Endothelial cell of umbilical vein (primary cell): ENCODE data around the gene SCRN1. TPM values are rescaled to one million over a fixed set of nuclear protein-coding genes. Genes with fewer than 3 reads are reported as not detected.

ENCODE experiments used
- BruUV-seq: library from RNA; stranded (reverse); fragments of 400-500 nt; replicated peaks from 2 replicates; lab custom pipeline; 2021; lab: Mats Ljungman, UMichigan
- CTCF ChIA-PET: fragments of 300-600, 350-600 bp; sonication (Branson Sonifier 250); formaldehyde crosslinking; loops from one replicate; lab custom pipeline; 2021; ENCODE audit warnings: antibody characterized with exemption, inconsistent platforms; lab: Charles Lee
- POLR2A ChIA-PET: fragments of 300-600, 350-600 bp; sonication (Branson Sonifier 250); formaldehyde crosslinking; loops from one replicate; lab custom pipeline; 2021; ENCODE audit warnings: antibody characterized with exemption, inconsistent platforms; lab: Charles Lee
- DNase-seq: peaks from one replicate; pipeline ENCODE4 v3.0.0-alpha.2; 2011; ENCODE audit warnings: low read depth, low spot score
- FAIRE-seq: peaks from 2 replicates; lab custom pipeline; 2011; peaks lifted over from hg19 to GRCh38; lab: Jason Lieb, UNC
- H2AFZ ChIP-seq: 2 replicates; pipeline ENCODE4 v1.6.0; 2012; ENCODE audit warnings: low read depth, low read length, control low read depth, inconsistent platforms
- H3K27ac ChIP-seq: 2 replicates; pipeline ENCODE4 v1.5.1; 2011; ENCODE audit warnings: low read depth, mild to moderate bottlenecking, control low read depth, low read length, moderate library complexity; ENCODE audit not compliant: insufficient read depth
- H3K27me3 ChIP-seq, 2 experiments: 2 replicates each; pipeline versions ENCODE4 v1.6.0 to v1.6.1; 2011; ENCODE audit warnings: low read length in 2 of 2, mixed read lengths in 1 of 2; ENCODE audit not compliant: control insufficient read depth in 2 of 2, insufficient read depth in 2 of 2
- H3K36me3 ChIP-seq, 2 experiments: 2 replicates in 1 of 2; 3 replicates in 1 of 2; pipeline ENCODE4 v1.5.1; 2011; ENCODE audit warnings: low read length in 2 of 2, mild to moderate bottlenecking in 1 of 2, moderate library complexity in 1 of 2; ENCODE audit not compliant: control insufficient read depth in 2 of 2, insufficient read depth in 2 of 2; ENCODE audit errors: extremely low read depth in 1 of 2
- H3K4me1 ChIP-seq: 3 replicates; pipeline ENCODE4 v1.5.1; 2011; ENCODE audit warnings: mild to moderate bottlenecking, low read length; ENCODE audit not compliant: control insufficient read depth, insufficient read depth; ENCODE audit errors: extremely low read depth
- H3K4me2 ChIP-seq: 2 replicates; pipeline ENCODE4 v1.6.1; 2011; ENCODE audit warnings: low read length, control low read depth, mixed read lengths; ENCODE audit not compliant: insufficient read depth
- H3K4me3 ChIP-seq, 3 experiments: fragments of 200-600 bp in 1 of 3; sonication (generic), shearing (Covaris generic) in 1 of 3; replicated peaks in 1 of 3; 2 replicates each; pipeline ENCODE4 v1.5.1; 2011 to 2016; ENCODE audit warnings: control low read depth in 3 of 3, low read length in 3 of 3, mild to moderate bottlenecking in 2 of 3, inconsistent platforms in 1 of 3, low read depth in 1 of 3, moderate library complexity in 1 of 3; ENCODE audit not compliant: insufficient read depth in 1 of 3
- H3K79me2 ChIP-seq: 2 replicates; pipeline ENCODE4 v1.6.0; 2012; ENCODE audit warnings: low read length, inconsistent platforms; ENCODE audit not compliant: control insufficient read depth, insufficient read depth
- H3K9ac ChIP-seq: replicated peaks from 2 replicates; pipeline ENCODE3; 2011; ENCODE audit warnings: low read length, control low read depth; ENCODE audit not compliant: insufficient read depth; ENCODE audit errors: extremely low read depth
- H3K9me1 ChIP-seq: replicated peaks from 3 replicates; pipeline ENCODE4 v1.6.0; 2011; ENCODE audit warnings: mild to moderate bottlenecking, low read length; ENCODE audit not compliant: control insufficient read depth, insufficient read depth; ENCODE audit errors: extremely low read depth
- H3K9me3 ChIP-seq: replicated peaks from 2 replicates; pipeline ENCODE4 v1.5.1; 2012; ENCODE audit warnings: low read length, inconsistent platforms; ENCODE audit not compliant: control insufficient read depth, insufficient read depth
- H4K20me1 ChIP-seq: replicated peaks from 2 replicates; pipeline ENCODE3; 2011; ENCODE audit warnings: mild to moderate bottlenecking, low read length; ENCODE audit not compliant: control insufficient read depth, insufficient read depth; ENCODE audit errors: extremely low read depth
- EZH2 ChIP-seq: IDR thresholded peaks from 2 replicates; pipeline ENCODE4 v1.6.1; 2012; ENCODE audit warnings: borderline replicate concordance, low read depth, mild to moderate bottlenecking, moderate library complexity, low read length, inconsistent platforms; ENCODE audit not compliant: severe bottlenecking
- FOS ChIP-seq: IDR thresholded peaks from 2 replicates; pipeline ENCODE4 v1.6.1; 2011; ENCODE audit warnings: mild to moderate bottlenecking, low read length, moderate library complexity, borderline replicate concordance; ENCODE audit not compliant: insufficient read depth
- GATA2 ChIP-seq: IDR thresholded peaks from 2 replicates; pipeline ENCODE4 v1.7.0; 2011; ENCODE audit warnings: low read depth, mild to moderate bottlenecking, moderate library complexity, mixed read lengths, low read length; ENCODE audit not compliant: insufficient read length, insufficient read depth
- JUN ChIP-seq: IDR thresholded peaks from 2 replicates; pipeline ENCODE4 v1.6.1; 2011; ENCODE audit warnings: borderline replicate concordance, low read depth; ENCODE audit not compliant: insufficient read length, insufficient read depth
- MAX ChIP-seq: IDR thresholded peaks from 2 replicates; pipeline ENCODE4 v1.6.1; 2011; ENCODE audit not compliant: insufficient read depth, insufficient read length
- MYC ChIP-seq: IDR thresholded peaks from one replicate; pipeline ENCODE4 v1.6.1; 2011; ENCODE audit warnings: mild to moderate bottlenecking, low read depth, low read length
- POLR2A ChIP-seq: IDR thresholded peaks from 2 replicates; pipeline ENCODE4 v1.6.1; 2012; ENCODE audit warnings: low read depth, mild to moderate bottlenecking, control low read depth, low read length
- POLR2AphosphoS5 ChIP-seq: IDR thresholded peaks from 2 replicates; pipeline ENCODE4 v1.6.1; 2012; ENCODE audit warnings: low read depth, mild to moderate bottlenecking, control low read depth, low read length, moderate library complexity; ENCODE audit not compliant: insufficient read depth
- dilution Hi-C: fragments of 300-500 bp; cut with MboI; formaldehyde crosslinking; loops from one replicate; pipeline ENCODE4 v1.15.0; 2019; ENCODE audit warnings: low sequenced_read_pairs; ENCODE audit not compliant: extremely low pct_ligation_motif_present
- intact Hi-C: fragments of 100-400 bp; cut with micrococcal nuclease; formaldehyde crosslinking; loops from one replicate; pipeline ENCODE4 v1.10.0; 2022
- polyA plus RNA-seq, 4 experiments: library from polyadenylated mRNA; depleted of rRNA in 3 of 4; stranded (reverse) in 3 of 4; unstranded in 1 of 4; fragments of >200 nt; gene quantifications; 2 replicates each; pipeline versions ENCODE4 v1.2.1 to v1.2.3, GENCODE V29; 2011 to 2012; ENCODE audit warnings: missing spikeins in 1 of 4
- total RNA-seq: library from RNA; stranded (reverse); gene quantifications from 2 replicates; pipeline ENCODE4 v1.2.3, GENCODE V29; 2021
- TF ChIP-seq, protein P1 (sequence below), 2 donors: IDR thresholded peaks; 1 replicate in 1 of 2; 2 replicates in 1 of 2; pipeline ENCODE4 v1.5.1; 2011; ENCODE audit warnings: low read length in 2 of 2, mild to moderate bottlenecking in 2 of 2, moderate library complexity in 2 of 2, control low read depth in 1 of 2, inconsistent platforms in 1 of 2, low read depth in 1 of 2; ENCODE audit not compliant: insufficient read depth in 1 of 2; ENCODE audit errors: extremely low read depth in 1 of 2

SCRN1 gene
- total and polyA plus RNA-seq, 2 donors (not counting 3 experiments of a cell fraction or from before 2014, with no cell fraction given), result 57.0 to 127 TPM

DNA sequence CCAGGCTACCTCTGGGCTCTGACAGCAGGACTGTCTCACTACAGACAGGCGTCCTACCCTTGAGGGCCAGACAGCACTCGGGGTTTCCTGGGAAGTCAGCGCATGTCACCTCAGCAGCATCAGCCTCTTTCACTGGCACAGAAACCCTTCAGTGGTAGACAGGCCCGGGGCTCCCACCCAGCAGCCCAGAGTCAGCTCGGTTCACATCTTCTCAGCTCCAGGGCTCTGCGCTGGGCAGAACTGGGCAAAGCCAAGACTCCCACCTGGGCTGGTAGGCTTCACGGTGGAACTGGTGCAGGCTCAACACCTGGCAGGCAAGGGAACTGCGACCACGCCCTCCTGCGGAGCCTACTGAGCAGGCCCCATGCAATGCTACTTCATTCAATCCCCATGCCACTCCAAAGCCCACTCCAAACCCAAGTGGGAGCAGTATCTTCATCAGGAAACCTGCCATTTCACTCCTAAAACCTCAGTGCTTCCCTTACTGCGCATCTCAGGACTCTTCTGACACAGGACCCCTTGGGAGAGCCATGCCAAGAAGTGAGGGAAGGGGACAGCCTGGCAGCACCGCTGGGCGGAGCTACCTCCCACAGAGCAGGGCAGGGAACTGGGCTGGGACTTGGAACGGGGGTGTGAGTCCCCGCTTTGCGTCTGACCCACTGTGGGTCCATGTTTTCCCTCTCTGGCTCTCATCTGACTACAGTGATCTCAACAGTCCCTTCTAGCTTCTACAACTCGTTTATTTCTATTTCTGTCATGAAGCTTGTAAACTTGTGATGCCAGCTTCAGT, 60.4 kb downstream of the SCRN1 start:
- no peak overlapping the region for H3K9ac ChIP-seq
- H3K79me2 ChIP-seq, result no peaks in the 10 kb centered on the region
- no peak overlapping the region for H3K27ac ChIP-seq
- TF ChIP-seq MYC, result no peak
- TF ChIP-seq MAX, result no peak
- TF ChIP-seq GATA2, result no peak
- TF ChIP-seq, protein P1, sequence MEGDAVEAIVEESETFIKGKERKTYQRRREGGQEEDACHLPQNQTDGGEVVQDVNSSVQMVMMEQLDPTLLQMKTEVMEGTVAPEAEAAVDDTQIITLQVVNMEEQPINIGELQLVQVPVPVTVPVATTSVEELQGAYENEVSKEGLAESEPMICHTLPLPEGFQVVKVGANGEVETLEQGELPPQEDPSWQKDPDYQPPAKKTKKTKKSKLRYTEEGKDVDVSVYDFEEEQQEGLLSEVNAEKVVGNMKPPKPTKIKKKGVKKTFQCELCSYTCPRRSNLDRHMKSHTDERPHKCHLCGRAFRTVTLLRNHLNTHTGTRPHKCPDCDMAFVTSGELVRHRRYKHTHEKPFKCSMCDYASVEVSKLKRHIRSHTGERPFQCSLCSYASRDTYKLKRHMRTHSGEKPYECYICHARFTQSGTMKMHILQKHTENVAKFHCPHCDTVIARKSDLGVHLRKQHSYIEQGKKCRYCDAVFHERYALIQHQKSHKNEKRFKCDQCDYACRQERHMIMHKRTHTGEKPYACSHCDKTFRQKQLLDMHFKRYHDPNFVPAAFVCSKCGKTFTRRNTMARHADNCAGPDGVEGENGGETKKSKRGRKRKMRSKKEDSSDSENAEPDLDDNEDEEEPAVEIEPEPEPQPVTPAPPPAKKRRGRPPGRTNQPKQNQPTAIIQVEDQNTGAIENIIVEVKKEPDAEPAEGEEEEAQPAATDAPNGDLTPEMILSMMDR (IDR thresholded peaks at IDR 0.05; ENCODE audit: extremely low read depth in 1 of 2, insufficient read depth in 1 of 2, low read depth in 1 of 2, low read length in 2 of 2), result no peak
- TF ChIP-seq POLR2AphosphoS5, result no peak
- no peak for TF ChIP-seq JUN
- no peak for TF ChIP-seq FOS
- TF ChIP-seq POLR2A, result no peak
- TF ChIP-seq EZH2, result no peak
- H4K20me1 ChIP-seq, result no peaks in the 10 kb centered on the region
- BruUV-seq, result no TSS peak
- FAIRE-seq (no peak), DNase-seq (no peak)
- no peak overlapping the region for H3K4me3 ChIP-seq
- ChIA-PET CTCF (interaction anchor here (1.0 to 2.4 kb wide), 3 partner anchors 8 to 51 kb away, joined by 3 to 21 read pairs (median 3); no protein-coding TSS in a partner anchor), POLR2A (no interaction called here)
- peaks cover 3 to 33% of the 10 kb centered on the region in 2 experiments for H3K36me3 ChIP-seq
- H3K9me1 ChIP-seq, result no peaks in the 10 kb centered on the region
- dilution Hi-C loops (no loop called here), intact Hi-C loops (no loop called here)
- no peaks in the 10 kb centered on the region for H3K27me3 ChIP-seq
- H3K4me1 ChIP-seq, result no peaks in the 10 kb centered on the region
- no peaks in the 10 kb centered on the region for H3K9me3 ChIP-seq
- H3K4me2 ChIP-seq, result no peak overlapping the region
- H2AFZ ChIP-seq, result no peak overlapping the region
